ENCODE results near the gene TEPSIN. TPM values are rescaled to one million over a fixed set of nuclear protein-coding genes. Genes with fewer than 3 reads are reported as not detected.

TEPSIN gene
- total and polyA plus RNA-seq, 2 of the 8 experiments (the other 6 are each of a cell fraction or from before 2014, with no cell fraction given), result 22.9 to 28.0 TPM

- no peak overlapping the region for H3K4me3 ChIP-seq (ENCODE audit: extremely low read depth in 1 of 4, insufficient read depth in 2 of 4, low read depth in 3 of 4, low read length in 4 of 4)
- H4K5ac ChIP-seq (ENCODE audit: insufficient read length, low read depth, low read length), result no peak overlapping the region
- TF ChIP-seq SP4 (IDR thresholded peaks at IDR 0.05; ENCODE audit: low read length) (no peak), CHD1 (IDR thresholded peaks at IDR 0.05; ENCODE audit: low read depth, low read length) (no peak), USF2 (IDR thresholded peaks at IDR 0.05; ENCODE audit: low read length) (no peak), TAF1 (IDR thresholded peaks at IDR 0.05; ENCODE audit: low read depth, low read length) (no peak), TBP (IDR thresholded peaks at IDR 0.05; ENCODE audit: low read depth, low read length) (no peak), CTBP2 (IDR thresholded peaks at IDR 0.05; ENCODE audit: borderline replicate concordance, insufficient read depth, insufficient read length, low read length) (no peak), ATF3 (IDR thresholded peaks at IDR 0.05; ENCODE audit: insufficient read depth, low read depth, low read length) (no peak), EP300 (IDR thresholded peaks at IDR 0.05; ENCODE audit: borderline replicate concordance in 1 of 2, low read depth in 2 of 2, low read length in 2 of 2) (no peak), BCL11A (IDR thresholded peaks at IDR 0.05; ENCODE audit: low read depth in 2 of 2, low read length in 2 of 2) (no peak), POLR2AphosphoS5 (IDR thresholded peaks at IDR 0.05; ENCODE audit: low read depth, low read length) (no peak), ZNF274 (IDR thresholded peaks at IDR 0.05; ENCODE audit: borderline replicate concordance, extremely low read depth, low read length) (no peak), HDAC6 (IDR thresholded peaks at IDR 0.05; ENCODE audit: low read depth, low read length) (no peak), SP1 (IDR thresholded peaks at IDR 0.05; ENCODE audit: low read depth, low read length) (no peak)
These were observed 35.7 kb downstream of the TEPSIN start for GRCh38 chr17:81203136-81203535.

More at GRCh38 chr17:81203136-81203535, 35.7 kb downstream of the TEPSIN start:
- Histone ChIP-seq H3K27ac (ENCODE audit: low read depth, low read length) (no peak overlapping the region), H3K4me1 (replicated peaks in 1 of 4; ENCODE audit: control insufficient read depth in 3 of 4, insufficient read depth in 4 of 4, low read length in 3 of 4) (no peaks in the 10 kb centered on the region; a peak in 1 of 7 replicates), H3K79me1 (ENCODE audit: low read depth, low read length) (no peaks in the 10 kb centered on the region), H3K56ac (replicated peaks; ENCODE audit: insufficient read length, low read depth, low read length) (no peak overlapping the region), H2BK12ac (ENCODE audit: low read depth, low read length) (no peak overlapping the region), H2AFZ (ENCODE audit: low read length) (no peak overlapping the region), H3K9me3 (ENCODE audit: insufficient read depth in 2 of 2, low read depth in 1 of 2, low read length in 1 of 2) (no peaks in the 10 kb centered on the region), H4K20me1 (replicated peaks in 1 of 2; ENCODE audit: control insufficient read depth in 1 of 2, insufficient read depth in 2 of 2, low read length in 2 of 2) (peaks cover 0 to 12% of the 10 kb centered on the region in 2 experiments), H3K23me2 (ENCODE audit: low read depth, low read length) (peaks cover 3% of the 10 kb centered on the region; the same call in 1 of the 2 replicates), H3K4ac (replicated peaks; ENCODE audit: insufficient read length, low read depth, low read length) (no peak overlapping the region), H2BK15ac (ENCODE audit: low read length) (no peak overlapping the region), H3K36me3 (ENCODE audit: control insufficient read depth in 2 of 4, insufficient read depth in 4 of 4, low read length in 3 of 4) (peaks cover 0 to 10% (median 4%) of the 10 kb centered on the region in 4 experiments; a peak in 4 of 8 replicates), H4K8ac (ENCODE audit: extremely low read depth, insufficient read depth, low read length) (no peak overlapping the region; the same call in 1 of the 2 replicates), H2BK20ac (ENCODE audit: low read length) (no peak overlapping the region), H3K14ac (ENCODE audit: insufficient read length) (no peak overlapping the region), H2AK5ac (ENCODE audit: low read depth, low read length) (no peak overlapping the region), H4K91ac (replicated peaks; ENCODE audit: insufficient read length, low read length) (no peak overlapping the region), H2BK5ac (ENCODE audit: low read depth, low read length) (no peak overlapping the region), H3K18ac (ENCODE audit: extremely low read depth, low read length) (no peak overlapping the region), H3K79me2 (ENCODE audit: control insufficient read depth in 1 of 2, insufficient read depth in 2 of 2, low read length in 2 of 2) (no peaks in the 10 kb centered on the region), H3K27me3 (replicated peaks in 1 of 4; ENCODE audit: control insufficient read depth in 3 of 4, extremely low read depth in 1 of 4, insufficient read depth in 3 of 4, low read length in 3 of 4) (no peaks in the 10 kb centered on the region), H3K4me2 (ENCODE audit: insufficient read depth in 1 of 2, low read depth in 2 of 2, low read length in 2 of 2) (no peak overlapping the region), H3K23ac (ENCODE audit: insufficient read length) (no peak overlapping the region), H3K9ac (replicated peaks in 1 of 4; ENCODE audit: extremely low read depth in 1 of 4, low read depth in 3 of 4, low read length in 3 of 4) (no peak overlapping the region), H2BK120ac (replicated peaks; ENCODE audit: low read depth, low read length) (no peak overlapping the region)
- POLR2A ChIA-PET (ENCODE audit: partially characterized antibody), result interaction anchor here (0.7 to 1.0 kb wide), 2 partner anchors 18 kb away, joined by 3 read pairs; no protein-coding TSS in a partner anchor
- no peak for FAIRE-seq
- 90% methylated on average over 10 of the region's 20 CpGs; no CpG with 5 or more reads in 1 of the 2 experiments for WGBS, 2 experiments (ENCODE audit: extremely low coverage in 1 of 2, insufficient coverage in 1 of 2, insufficient read length in 1 of 2, insufficient replicate concordance in 2 of 2, low coverage in 1 of 2, low lambda C conversion rate in 2 of 2, missing lambda C conversion rate in 1 of 2)
- no peak for DNase-seq (ENCODE audit: low read depth in 1 of 2, low spot score in 2 of 2)
- CTCF ChIA-PET (ENCODE audit: partially characterized antibody), result interaction anchor here (0.9 to 2.1 kb wide), 8 partner anchors 10 to 82 kb away, joined by 3 to 7 read pairs (median 4); no protein-coding TSS in a partner anchor

All from H1 (cell line).